K562 (cell line): ENCODE data around the gene CFHR2. TPM values are rescaled to one million over a fixed set of nuclear protein-coding genes. Genes with fewer than 3 reads are reported as not detected.

Experiments used
- ATAC-seq: fragments of 200-7000 bp; cut with Tn5 transposase; 3 replicates; pipeline ENCODE4 v1.9.1; 2020; ENCODE audit warnings: moderate library complexity
- BruUV-seq: library from RNA; stranded (reverse); fragments of 400-500 nt; replicated peaks from 2 replicates; lab custom pipeline; 2021; lab: Mats Ljungman, UMichigan
- CTCF ChIA-PET: fragments of 300-600 bp; formaldehyde crosslinking; extraction: SDS; loops from one replicate; lab custom pipeline; 2021; ENCODE audit warnings: low intra/inter-chr PET ratio; lab: Yijun Ruan, JAX
- POLR2A ChIA-PET: fragments of 300-600, 350-650 bp; sonication (Branson Sonifier 250); formaldehyde crosslinking; extraction: SDS; loops from one replicate; lab custom pipeline; 2021; ENCODE audit warnings: antibody characterized with exemption, inconsistent platforms; lab: Yijun Ruan, JAX
- DNase-seq, 4 experiments: peaks; one replicate each; pipeline versions ENCODE4 v3.0.0 to v3.0.0-alpha.2; 2011 to 2018; ENCODE audit warnings: low spot score in 3 of 4, mixed read lengths in 3 of 4; ENCODE audit errors: extremely low read depth in 1 of 4
- FAIRE-seq: peaks from 2 replicates; lab custom pipeline; 2011; peaks lifted over from hg19 to GRCh38; lab: Jason Lieb, UNC
- H2AFZ ChIP-seq: 2 replicates; pipeline ENCODE4 v1.6.0; 2011; ENCODE audit warnings: low read depth, low read length, control low read depth, inconsistent platforms
- H3K27ac ChIP-seq: fragments of 200-600 bp; 3 replicates; pipeline ENCODE4 v1.8.0; 2011; ENCODE audit warnings: low read depth, mild to moderate bottlenecking, control low read depth, inconsistent platforms, low read length, moderate library complexity, mixed read lengths; ENCODE audit errors: extremely low read depth
- H3K27me3 ChIP-seq, 2 experiments: fragments of 300-600 bp in 1 of 2; 2 replicates in 1 of 2; 3 replicates in 1 of 2; pipeline versions ENCODE4 v1.6.0 to v1.8.0; 2011; ENCODE audit warnings: inconsistent platforms in 2 of 2, low read length in 2 of 2, mild to moderate bottlenecking in 1 of 2, mixed read lengths in 1 of 2, moderate library complexity in 1 of 2; ENCODE audit not compliant: control insufficient read depth in 2 of 2, insufficient read depth in 2 of 2
- H3K36me3 ChIP-seq: fragments of 300-600 bp; 3 replicates; pipeline ENCODE4 v1.8.0; 2011; ENCODE audit warnings: mild to moderate bottlenecking, low read length, inconsistent platforms; ENCODE audit not compliant: control insufficient read depth, insufficient read depth
- H3K4me1 ChIP-seq, 2 experiments: fragments of 200-600 bp in 1 of 2; replicated peaks in 1 of 2; 2 replicates in 1 of 2; 3 replicates in 1 of 2; pipeline versions ENCODE4 v1.5.1 to v1.8.0; 2011; ENCODE audit warnings: inconsistent platforms in 2 of 2, low read length in 2 of 2, mild to moderate bottlenecking in 1 of 2, mixed read lengths in 1 of 2, moderate library complexity in 1 of 2; ENCODE audit not compliant: control insufficient read depth in 2 of 2, insufficient read depth in 2 of 2
- H3K4me2 ChIP-seq: 2 replicates; pipeline ENCODE4 v1.6.1; 2011; ENCODE audit warnings: low read length, control low read depth, inconsistent platforms, mixed read lengths; ENCODE audit not compliant: insufficient read depth
- H3K4me3 ChIP-seq: fragments of 200-600 bp; sonication (generic), shearing (Covaris generic); 2 replicates; pipeline ENCODE4 v1.5.1; 2016; ENCODE audit warnings: control low read depth, inconsistent platforms
- H3K79me2 ChIP-seq: fragments of 200-600 bp; 3 replicates; pipeline ENCODE4 v1.8.0; 2011; ENCODE audit warnings: low read length, inconsistent platforms; ENCODE audit not compliant: control insufficient read depth, insufficient read depth
- H3K9ac ChIP-seq, 2 experiments: 2 replicates each; pipeline versions ENCODE4 v1.6.0 to v1.6.1; 2011; ENCODE audit warnings: low read depth in 2 of 2, low read length in 2 of 2, control low read depth in 1 of 2, inconsistent platforms in 1 of 2, mild to moderate bottlenecking in 1 of 2, mixed read lengths in 1 of 2; ENCODE audit not compliant: insufficient read depth in 1 of 2
- H3K9me1 ChIP-seq: one replicate; pipeline ENCODE4 v1.6.0; 2011; ENCODE audit warnings: inconsistent platforms, mild to moderate bottlenecking, low read length, moderate library complexity; ENCODE audit not compliant: control insufficient read depth, insufficient read depth
- H3K9me3 ChIP-seq: replicated peaks from 2 replicates; pipeline ENCODE4 v1.5.1; 2011; ENCODE audit warnings: low read depth, low read length, inconsistent platforms; ENCODE audit not compliant: control insufficient read depth, insufficient read depth
- H4K20me1 ChIP-seq: replicated peaks from 2 replicates; pipeline ENCODE4 v1.6.1; 2011; ENCODE audit warnings: low read length, inconsistent platforms, mixed read lengths; ENCODE audit not compliant: control insufficient read depth, insufficient read depth
- ARID3A ChIP-seq: IDR thresholded peaks from 2 replicates; pipeline ENCODE4 v1.6.1; 2012; ENCODE audit warnings: low read depth, low read length, improper control_type of control experiment, borderline replicate concordance
- ATF6 ChIP-seq: sonication (generic); formaldehyde crosslinking; IDR thresholded peaks from 2 replicates; pipeline ENCODE4 v1.4.0; 2020; ENCODE audit warnings: mild to moderate bottlenecking, missing genetic modification reagents
- HLTF ChIP-seq: fragments of 450-650 bp; IDR thresholded peaks from 2 replicates; pipeline ENCODE4 v1.6.1; 2016
- JUNB ChIP-seq: fragments of 450-650 bp; formaldehyde crosslinking; conservative IDR thresholded peaks from 2 replicates; pipeline ENCODE4 v1.4.0; 2020; ENCODE audit warnings: mild to moderate bottlenecking
- KDM1A ChIP-seq, 2 experiments: fragments of 450-650 bp; IDR thresholded peaks; 2 replicates each; pipeline ENCODE4 v1.6.1; 2016; ENCODE audit warnings: mild to moderate bottlenecking in 2 of 2
- KLF1 ChIP-seq: fragments of 450-650 bp; IDR thresholded peaks from 2 replicates; pipeline ENCODE4 v1.6.1; 2016; ENCODE audit warnings: missing genetic modification characterization, missing compliant biosample characterization
- LEF1 ChIP-seq: fragments of 450-650 bp; IDR thresholded peaks from 2 replicates; pipeline ENCODE4 v1.6.1; 2016; ENCODE audit warnings: mild to moderate bottlenecking
- MTF1 ChIP-seq: fragments of 250-450 bp; sonication (Bioruptor Pico); IDR thresholded peaks from 2 replicates; pipeline ENCODE4 v1.9.0; 2021; ENCODE audit warnings: moderate library complexity, mild to moderate bottlenecking, inconsistent platforms, borderline replicate concordance
- PRMT5 ChIP-seq: sonication (generic); formaldehyde crosslinking; IDR thresholded peaks from 2 replicates; pipeline ENCODE4 v1.5.0; 2020; ENCODE audit warnings: missing genetic modification reagents
- RFX7 ChIP-seq: fragments of 250-450 bp; sonication (Bioruptor Pico); IDR thresholded peaks from 2 replicates; pipeline ENCODE4 v1.5.1; 2021; ENCODE audit warnings: mild to moderate bottlenecking
- SMARCA4 ChIP-seq: fragments of 450-650 bp; IDR thresholded peaks from 2 replicates; pipeline ENCODE4 v1.6.1; 2016
- TFAM ChIP-seq: fragments of 250-450 bp; sonication (Bioruptor Pico); conservative IDR thresholded peaks from 2 replicates; pipeline ENCODE4 v1.5.0; 2021; ENCODE audit warnings: mild to moderate bottlenecking, moderate library complexity
- ZNF253 ChIP-seq: fragments of 250-450 bp; sonication (Bioruptor Pico); conservative IDR thresholded peaks from 2 replicates; pipeline ENCODE4 v1.6.1; 2021; ENCODE audit warnings: mild to moderate bottlenecking
- ZNF696 ChIP-seq: fragments of 250-450 bp; sonication (Bioruptor Pico); conservative IDR thresholded peaks from 2 replicates; pipeline ENCODE4 v1.4.0; 2020; ENCODE audit warnings: mild to moderate bottlenecking, moderate library complexity
- ZNF707 ChIP-seq: fragments of 250-450 bp; sonication (Bioruptor Pico); conservative IDR thresholded peaks from 2 replicates; pipeline ENCODE4 v1.8.0; 2022; ENCODE audit warnings: inconsistent platforms, mild to moderate bottlenecking, moderate library complexity
- WGBS: fragments of 100-300 bp; shearing (Covaris generic); methylation state at CpG from one replicate; pipeline ENCODE4 v1.1.6; 2016; ENCODE audit warnings: low coverage, mixed read lengths; ENCODE audit not compliant: insufficient coverage; ENCODE audit errors: missing lambda C conversion rate; 5-methylcytosine and 5-hydroxymethylcytosine counted together
- in situ Hi-C: fragments of 300-500 bp; cut with MboI; formaldehyde crosslinking; loops from 4 replicates; pipeline ENCODE4 v1.15.0; 2018; ENCODE audit warnings: inconsistent platforms, mixed read lengths
- intact Hi-C: fragments of 100-400 bp; cut with micrococcal nuclease; formaldehyde crosslinking; loops from 2 replicates; pipeline ENCODE4 v1.14.2; 2022
- polyA plus RNA-seq, 8 experiments: library from polyadenylated mRNA; depleted of rRNA in 4 of 8; stranded (reverse) in 5 of 8; unstranded in 3 of 8; fragments of >200 nt; fragmentation: Nextera tagmentation in 2 of 8; fragmentation: Illumina TruSeq in 1 of 8; extraction: Ambion mirVana in 2 of 8; extraction: Trizol in 1 of 8; gene quantifications; 2 replicates each; pipeline versions ENCODE4 v1.2.1 to v1.2.3, GENCODE V29; 2011 to 2014; ENCODE audit warnings: inconsistent platforms in 1 of 8, missing spikeins in 1 of 8
- total RNA-seq, 7 experiments: library from RNA; depleted of rRNA in 6 of 7; stranded (reverse); fragments of >200 nt in 6 of 7; fragmentation: Illumina TruSeq in 2 of 7; extraction: Trizol in 2 of 7; gene quantifications; 2 replicates each; pipeline versions ENCODE4 v1.2.1 to v1.2.3, GENCODE V29; 2011 to 2021; ENCODE audit warnings: low replicate concordance in 1 of 7
- TF ChIP-seq, protein P1 (sequence below): sonication (generic); formaldehyde crosslinking; IDR thresholded peaks from 2 replicates; pipeline ENCODE4 v1.8.1; 2022; ENCODE audit warnings: missing genetic modification reagents
- TF ChIP-seq, protein P2 (sequence below): fragments of 250-450 bp; sonication (Bioruptor Pico); IDR thresholded peaks from 2 replicates; pipeline ENCODE4 v1.8.0; 2022; ENCODE audit warnings: inconsistent platforms

The CFHR2 gene
- total and polyA plus RNA-seq, 9 of the 15 experiments (the other 6 are each of a cell fraction or from before 2014, with no cell fraction given) = not detected

DNA sequence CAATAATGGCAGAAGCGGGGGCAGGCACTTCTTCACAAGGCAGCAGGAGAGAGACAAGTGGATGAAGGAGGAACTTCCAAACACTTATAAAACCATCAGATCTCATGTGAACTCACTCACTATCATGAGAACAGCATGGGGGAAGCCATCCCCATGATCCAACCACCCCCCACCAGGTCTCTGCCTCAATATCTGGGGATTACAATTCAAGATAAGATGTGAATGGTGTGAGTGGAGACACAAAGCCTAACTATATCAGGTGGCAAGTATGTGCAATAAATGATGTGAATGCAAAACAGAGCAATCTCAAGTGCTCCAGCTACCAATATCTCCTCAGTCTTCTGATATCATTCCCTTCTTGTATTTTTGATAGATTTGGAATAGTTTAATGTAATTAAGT is 12.4 kb downstream of the CFHR2 start:
- Histone ChIP-seq H3K9me1 (no peaks in the 10 kb centered on the region), H3K4me2 (no peak overlapping the region), H2AFZ (no peak overlapping the region), H3K4me1 (no peaks in the 10 kb centered on the region), H3K4me3 (no peak overlapping the region), H3K9me3 (no peaks in the 10 kb centered on the region), H3K9ac (no peak overlapping the region), H3K79me2 (no peaks in the 10 kb centered on the region), H3K27me3 (no peaks in the 10 kb centered on the region), H3K36me3 (no peaks in the 10 kb centered on the region), H4K20me1 (no peaks in the 10 kb centered on the region), H3K27ac (no peak overlapping the region)
- no peak for TF ChIP-seq SMARCA4
- no peak for TF ChIP-seq KLF1 (tag)
- TF ChIP-seq RFX7 (CRISPR knock-in tag) = no peak
- TF ChIP-seq MTF1 (CRISPR knock-in tag) = no peak
- no peak for TF ChIP-seq ZNF253
- TF ChIP-seq ATF6 = no peak
- no peak for TF ChIP-seq LEF1
- TF ChIP-seq, protein P1, sequence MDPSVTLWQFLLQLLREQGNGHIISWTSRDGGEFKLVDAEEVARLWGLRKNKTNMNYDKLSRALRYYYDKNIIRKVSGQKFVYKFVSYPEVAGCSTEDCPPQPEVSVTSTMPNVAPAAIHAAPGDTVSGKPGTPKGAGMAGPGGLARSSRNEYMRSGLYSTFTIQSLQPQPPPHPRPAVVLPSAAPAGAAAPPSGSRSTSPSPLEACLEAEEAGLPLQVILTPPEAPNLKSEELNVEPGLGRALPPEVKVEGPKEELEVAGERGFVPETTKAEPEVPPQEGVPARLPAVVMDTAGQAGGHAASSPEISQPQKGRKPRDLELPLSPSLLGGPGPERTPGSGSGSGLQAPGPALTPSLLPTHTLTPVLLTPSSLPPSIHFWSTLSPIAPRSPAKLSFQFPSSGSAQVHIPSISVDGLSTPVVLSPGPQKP (CRISPR knock-in tag) = no peak
- TF ChIP-seq, protein P2, sequence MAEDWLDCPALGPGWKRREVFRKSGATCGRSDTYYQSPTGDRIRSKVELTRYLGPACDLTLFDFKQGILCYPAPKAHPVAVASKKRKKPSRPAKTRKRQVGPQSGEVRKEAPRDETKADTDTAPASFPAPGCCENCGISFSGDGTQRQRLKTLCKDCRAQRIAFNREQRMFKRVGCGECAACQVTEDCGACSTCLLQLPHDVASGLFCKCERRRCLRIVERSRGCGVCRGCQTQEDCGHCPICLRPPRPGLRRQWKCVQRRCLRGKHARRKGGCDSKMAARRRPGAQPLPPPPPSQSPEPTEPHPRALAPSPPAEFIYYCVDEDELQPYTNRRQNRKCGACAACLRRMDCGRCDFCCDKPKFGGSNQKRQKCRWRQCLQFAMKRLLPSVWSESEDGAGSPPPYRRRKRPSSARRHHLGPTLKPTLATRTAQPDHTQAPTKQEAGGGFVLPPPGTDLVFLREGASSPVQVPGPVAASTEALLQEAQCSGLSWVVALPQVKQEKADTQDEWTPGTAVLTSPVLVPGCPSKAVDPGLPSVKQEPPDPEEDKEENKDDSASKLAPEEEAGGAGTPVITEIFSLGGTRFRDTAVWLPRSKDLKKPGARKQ (CRISPR knock-in tag) = no peak
- no peak for TF ChIP-seq ARID3A
- no peak for TF ChIP-seq JUNB
- TF ChIP-seq ZNF707 = no peak
- TF ChIP-seq PRMT5 (CRISPR knock-in tag) = no peak
- no peak for TF ChIP-seq ZNF696 (CRISPR knock-in tag)
- TF ChIP-seq KDM1A (IDR thresholded peaks at IDR 0.05) = no peak
- no peak for TF ChIP-seq TFAM (CRISPR knock-in tag)
- TF ChIP-seq HLTF = no peak
- no TSS peak for BruUV-seq
- 0% methylated on average over 1 of the region's 1 CpG for WGBS
- POLR2A ChIA-PET = interaction anchor here (1.0 kb wide), 1 partner anchor 10 kb away, joined by 3 read pairs; no protein-coding TSS in a partner anchor
- no peak for ATAC-seq
- CTCF ChIA-PET = no interaction called here
- no peak for DNase-seq
- FAIRE-seq = no peak
- intact Hi-C loops (no loop called here), in situ Hi-C loops (no loop called here)
